Measurements from ENCODE around the gene BST1.

BST1 gene

DNA sequence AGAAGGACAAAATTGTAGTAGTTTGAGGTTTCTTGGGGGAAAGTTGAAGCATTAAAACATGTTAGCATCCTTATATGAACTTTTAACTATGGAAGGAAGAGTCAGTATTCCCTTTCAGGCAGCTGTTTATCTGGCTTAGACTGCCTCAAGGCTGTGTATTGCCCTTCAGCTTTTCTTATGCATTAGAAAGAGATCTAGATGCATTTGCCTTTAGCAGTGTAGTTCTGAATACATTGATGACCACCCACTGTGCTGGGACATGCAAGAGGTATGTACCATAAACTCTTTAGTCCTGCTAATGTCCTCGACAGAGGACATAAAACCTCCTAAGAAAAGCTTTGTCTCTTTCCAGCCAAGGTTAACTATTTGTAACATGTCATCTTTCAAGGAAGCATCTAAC is 18.4 kb upstream of the BST1 start:
- DNase-seq = no peak
- Mint-ChIP-seq H3K27me3 (ENCODE audit: low read depth, poor library complexity) (no peaks in the 10 kb centered on the region), H3K4me3 (peak overlapping the region; percentile 35), H3K36me3 (ENCODE audit: low read depth) (peaks cover 53% of the 10 kb centered on the region), H3K9me3 (peaks cover 7% of the 10 kb centered on the region), H3K27ac (no peak overlapping the region), H3K4me1 (peaks cover 32% of the 10 kb centered on the region)
- TF ChIP-seq CTCF (IDR thresholded peaks at IDR 0.05) = no peak

DNA sequence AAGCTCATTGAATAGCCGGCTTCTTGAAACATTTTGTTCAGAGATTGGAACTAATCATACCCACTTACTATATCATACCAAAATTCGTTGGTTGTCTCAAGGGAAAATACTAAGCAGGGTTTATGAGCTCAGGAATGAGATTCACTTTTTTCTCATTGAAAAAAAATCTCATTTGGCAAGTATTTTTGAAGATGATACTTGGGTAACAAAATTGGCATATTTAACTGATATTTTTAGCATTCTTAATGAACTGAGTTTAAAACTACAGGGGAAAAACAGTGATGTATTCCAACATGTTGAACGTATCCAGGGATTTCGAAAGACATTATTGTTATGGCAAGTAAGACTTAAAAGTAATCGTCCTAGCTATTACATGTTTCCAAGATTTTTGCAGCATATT is 14.8 kb upstream of the BST1 start:
- H3K27ac Mint-ChIP-seq = peak overlapping the region; percentile 44

DNA sequence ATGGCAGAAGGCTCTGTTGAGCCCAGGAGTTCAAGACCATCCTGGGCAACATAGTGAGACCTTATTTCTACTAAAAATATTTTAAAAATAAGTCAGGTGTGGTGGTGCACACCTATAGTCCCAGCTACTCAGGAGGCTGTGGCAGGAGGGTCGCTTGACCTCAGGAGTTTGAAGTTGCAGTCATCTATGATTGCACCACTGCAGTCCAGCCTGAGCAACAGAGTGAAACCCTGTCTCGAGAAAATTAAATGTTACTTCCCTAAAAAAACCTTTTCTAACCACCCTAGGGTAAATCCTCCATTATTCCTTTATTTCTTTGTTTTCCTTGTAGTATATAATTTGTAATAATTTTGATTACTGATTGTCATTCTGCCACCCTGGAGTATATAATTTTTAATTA is 13.3 kb upstream of the BST1 start:
- Mint-ChIP-seq H3K27me3 (ENCODE audit: low read depth, poor library complexity) (no peaks in the 10 kb centered on the region), H3K4me1 (peaks cover 1% of the 10 kb centered on the region)
- no peak for TF ChIP-seq CTCF (IDR thresholded peaks at IDR 0.05)

More for the DNA sequence above, 14.8 kb upstream of the BST1 start:
- Mint-ChIP-seq H3K4me3 (no peak overlapping the region), H3K4me1 (peaks cover 16% of the 10 kb centered on the region), H3K9me3 (no peaks in the 10 kb centered on the region), H3K36me3 (ENCODE audit: low read depth) (peaks cover 52% of the 10 kb centered on the region), H3K27me3 (ENCODE audit: low read depth, poor library complexity) (no peaks in the 10 kb centered on the region)
- no peak for DNase-seq
- no peak for TF ChIP-seq CTCF (IDR thresholded peaks at IDR 0.05)

DNA sequence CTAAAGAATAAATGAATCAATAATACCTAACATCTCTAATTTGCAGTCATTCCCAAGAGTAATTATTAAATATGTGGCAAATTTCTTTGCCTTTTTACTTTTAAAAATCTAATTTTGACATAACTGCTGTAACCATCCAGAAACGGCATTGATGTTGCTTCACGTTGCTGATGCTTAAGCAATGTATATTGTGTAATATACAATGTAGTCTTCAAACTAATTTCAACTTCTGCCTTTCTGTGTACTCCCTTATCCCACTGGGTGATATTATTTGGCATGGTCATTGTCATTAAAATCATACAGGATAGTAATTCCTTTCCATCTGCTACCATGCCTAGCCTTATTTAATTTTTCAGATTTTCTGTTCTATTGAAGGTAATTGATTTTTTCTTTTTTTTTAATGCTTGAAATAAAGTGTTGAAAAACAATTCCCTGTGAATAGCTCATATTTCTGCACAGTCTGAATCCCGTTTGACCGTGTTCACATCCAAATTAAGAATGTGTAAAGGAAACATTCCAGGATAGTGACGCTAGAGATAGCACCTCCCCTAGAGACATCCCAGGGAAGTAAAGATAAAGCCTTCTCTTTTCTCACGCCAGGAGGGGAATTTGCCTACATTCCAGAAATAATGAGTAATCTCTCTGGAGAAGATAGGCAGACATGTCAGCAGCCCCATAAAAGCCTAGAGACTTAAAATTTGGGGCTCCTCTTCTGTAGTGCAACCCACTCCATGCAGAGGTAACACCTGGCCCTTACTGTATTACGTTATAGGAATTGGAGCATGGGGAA is 12.7 kb upstream of the BST1 start:
- peaks cover 4% of the 10 kb centered on the region for H3K4me1 Mint-ChIP-seq
- no peaks in the 10 kb centered on the region for H3K27me3 Mint-ChIP-seq (ENCODE audit: low read depth, poor library complexity)
- H3K9me3 Mint-ChIP-seq = peaks cover 7% of the 10 kb centered on the region
- peaks cover 53% of the 10 kb centered on the region for H3K36me3 Mint-ChIP-seq (ENCODE audit: low read depth)
- no peak overlapping the region for H3K4me3 Mint-ChIP-seq
- DNase-seq = no peak
- TF ChIP-seq CTCF (IDR thresholded peaks at IDR 0.05) = no peak
- H3K27ac Mint-ChIP-seq = peak overlapping the region; percentile 40

More for the DNA sequence above, 13.3 kb upstream of the BST1 start:
- Mint-ChIP-seq H3K4me3 (no peak overlapping the region), H3K36me3 (ENCODE audit: low read depth) (peaks cover 57% of the 10 kb centered on the region), H3K27ac (no peak overlapping the region), H3K9me3 (peaks cover 7% of the 10 kb centered on the region)
- DNase-seq = no peak

GRCh38 chr4:15691346-15692135 is 11.3 kb upstream of the BST1 start:
- no peak overlapping the region for H3K27ac Mint-ChIP-seq
- H3K4me1 Mint-ChIP-seq = peaks cover 14% of the 10 kb centered on the region
- peaks cover 42% of the 10 kb centered on the region for H3K36me3 Mint-ChIP-seq (ENCODE audit: low read depth)
- no peaks in the 10 kb centered on the region for H3K27me3 Mint-ChIP-seq (ENCODE audit: low read depth, poor library complexity)
- no peak overlapping the region for H3K4me3 Mint-ChIP-seq
- DNase-seq = no peak
- TF ChIP-seq CTCF (IDR thresholded peaks at IDR 0.05) = no peak
- peaks cover 7% of the 10 kb centered on the region for H3K9me3 Mint-ChIP-seq

Measured in nephron progenitor cell (in vitro differentiated cells).